GM12873 (cell line): ENCODE results near the gene PCDHA13.
A peak's percentile ranks its signal among the peaks of the same experiment; 100 is the strongest.

ENCODE experiments used
- CTCF ChIP-seq: IDR thresholded peaks from 2 replicates; pipeline ENCODE4 v1.5.1; 2012; ENCODE audit warnings: low read depth, mild to moderate bottlenecking, moderate library complexity, low read length, control low read depth; ENCODE audit not compliant: insufficient read depth; ENCODE audit errors: missing control alignments

PCDHA13 gene

GRCh38 chr5:140916325-140916724, 34.4 kb downstream of the PCDHA13 start:
- no peak for TF ChIP-seq CTCF

- no peak for TF ChIP-seq CTCF
Observed at GRCh38 chr5:140923601-140924000, 41.7 kb downstream of the PCDHA13 start.

GRCh38 chr5:140925806-140926442, 44.0 kb downstream of the PCDHA13 start, which contains the start of gene PCDHAC1:
PCDHAC1 (plus strand) TSS chr5:140926299; CDS start chr5:140926893, 594 bp downstream.
- no peak for TF ChIP-seq CTCF

GRCh38 chr5:140926443-140927227, 44.7 kb downstream of the PCDHA13 start:
- peak; percentile 33 for TF ChIP-seq CTCF

- TF ChIP-seq CTCF, result no peak
Observed at GRCh38 chr5:140927228-140927573, 45.3 kb downstream of the PCDHA13 start.
